Upper lobe of left lung (tissue), 6 donors: Measurements from ENCODE around the gene ADAR. TPM values are rescaled to one million over a fixed set of nuclear protein-coding genes. Genes with fewer than 3 reads are reported as not detected.

Experiments
- ATAC-seq, 2 donors: fragments of 200-7000 bp; cut with Tn5 transposase; one replicate each; pipeline ENCODE4 v1.9.1; 2022; ENCODE audit warnings: mild to moderate bottlenecking in 2 of 2, moderate library complexity in 2 of 2; ENCODE audit not compliant: low FRiP score in 2 of 2
- DNase-seq, 2 donors: peaks; one replicate each; pipeline ENCODE4 v3.0.0-alpha.2; 2019 to 2020
- H3K27ac ChIP-seq, 4 donors: fragments of 200-600 bp; sonication (generic); one replicate each; pipeline ENCODE4 v1.5.1; 2016 to 2019
- H3K27me3 ChIP-seq, 4 donors: fragments of 200-600 bp; sonication (generic); one replicate each; pipeline ENCODE4 v1.5.1; 2017 to 2019
- H3K36me3 ChIP-seq, 4 donors: fragments of 200-600 bp; sonication (generic); one replicate each; pipeline ENCODE4 v1.5.1; 2016 to 2019
- H3K4me1 ChIP-seq, 4 donors: fragments of 200-600 bp; sonication (generic); one replicate each; pipeline ENCODE4 v1.5.1; 2018 to 2019
- H3K4me3 ChIP-seq, 4 donors: fragments of 200-600 bp; sonication (generic); one replicate each; pipeline ENCODE4 v1.5.1; 2017 to 2019; ENCODE audit warnings: mild to moderate bottlenecking in 2 of 4, moderate library complexity in 1 of 4
- H3K9me3 ChIP-seq, 4 donors: fragments of 200-600 bp; sonication (generic); one replicate each; pipeline ENCODE4 v1.5.1; 2018 to 2019
- CTCF ChIP-seq, 6 experiments: fragments of 450-650 bp in 4 of 6; fragments of 200-600 bp in 2 of 6; sonication (generic) in 2 of 6; IDR thresholded peaks; one replicate each; pipeline ENCODE4 v1.5.1; 2016 to 2019; ENCODE audit warnings: antibody characterized with exemption in 6 of 6
- EP300 ChIP-seq, 4 donors: sonication (generic); formaldehyde crosslinking; IDR thresholded peaks; one replicate each; pipeline ENCODE4 v1.5.1; 2017; ENCODE audit warnings: antibody characterized with exemption in 4 of 4, control low read depth in 2 of 4
- POLR2A ChIP-seq, 4 donors: fragments of 450-650 bp; IDR thresholded peaks; one replicate each; pipeline ENCODE4 v1.5.1; 2016 to 2017; ENCODE audit warnings: antibody characterized with exemption in 4 of 4, mild to moderate bottlenecking in 2 of 4
- POLR2AphosphoS5 ChIP-seq, 2 donors: sonication (generic); formaldehyde crosslinking; IDR thresholded peaks; one replicate each; pipeline ENCODE4 v1.5.1; 2017; ENCODE audit warnings: antibody characterized with exemption in 2 of 2
- WGBS, 2 donors: methylation state at CpG; one replicate each; pipeline ENCODE4 v1.1.5; 2017 to 2018; 5-methylcytosine and 5-hydroxymethylcytosine counted together
- total RNA-seq, 6 donors: library from RNA; depleted of rRNA in 4 of 6; stranded (reverse); fragments of >200 nt in 4 of 6; gene quantifications; one replicate each; pipeline versions ENCODE4 v1.1.0 to v1.2.1, GENCODE V29; 2016 to 2021
- donor health status: DM: no; HTN: no; CAD: no; lungs with moderate emphysema.
- donor health status: DM: no; HTN: yes; CAD: no; lungs with severe emphysema.

ADAR gene
- total RNA-seq, 6 donors from 2014 or later: 113 to 226 (median 156) TPM

DNA sequence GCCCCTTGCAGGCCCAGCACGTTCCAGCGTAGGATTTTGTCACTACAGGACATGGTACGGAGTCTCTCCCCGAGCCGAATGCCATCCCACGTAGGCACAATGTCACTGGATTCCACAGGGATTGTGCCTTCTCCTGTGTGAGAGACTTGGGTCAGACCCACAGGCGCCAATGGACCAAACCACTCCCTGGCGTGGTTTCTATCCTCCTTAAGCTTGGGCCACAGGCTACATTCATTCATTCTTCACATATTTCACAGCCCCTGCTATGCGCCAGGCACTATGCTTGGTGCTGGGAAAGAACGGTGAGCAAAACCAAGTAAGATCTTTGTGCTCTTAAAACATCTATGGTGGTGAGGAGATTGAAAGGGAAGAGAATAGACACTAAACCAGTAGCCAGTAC, 21.8 kb downstream of the ADAR start:
- ATAC-seq (no peak), DNase-seq (no peak)
- WGBS, 2 donors: 86 to 95% methylated on average over 8 to 10 of the region's 10 CpGs
- Histone ChIP-seq H3K36me3 (peaks cover 84 to 100% (median 96%) of the 10 kb centered on the region in 4 donors), H3K9me3 (no peaks in the 10 kb centered on the region), H3K27me3 (no peaks in the 10 kb centered on the region), H3K27ac (no peak overlapping the region), H3K4me3 (no peak overlapping the region), H3K4me1 (no peaks in the 10 kb centered on the region)
- TF ChIP-seq EP300 (IDR thresholded peaks at IDR 0.05) (no peak), POLR2AphosphoS5 (IDR thresholded peaks at IDR 0.05) (no peak), POLR2A (IDR thresholded peaks at IDR 0.05) (no peak), CTCF (IDR thresholded peaks at IDR 0.05) (no peak)

DNA sequence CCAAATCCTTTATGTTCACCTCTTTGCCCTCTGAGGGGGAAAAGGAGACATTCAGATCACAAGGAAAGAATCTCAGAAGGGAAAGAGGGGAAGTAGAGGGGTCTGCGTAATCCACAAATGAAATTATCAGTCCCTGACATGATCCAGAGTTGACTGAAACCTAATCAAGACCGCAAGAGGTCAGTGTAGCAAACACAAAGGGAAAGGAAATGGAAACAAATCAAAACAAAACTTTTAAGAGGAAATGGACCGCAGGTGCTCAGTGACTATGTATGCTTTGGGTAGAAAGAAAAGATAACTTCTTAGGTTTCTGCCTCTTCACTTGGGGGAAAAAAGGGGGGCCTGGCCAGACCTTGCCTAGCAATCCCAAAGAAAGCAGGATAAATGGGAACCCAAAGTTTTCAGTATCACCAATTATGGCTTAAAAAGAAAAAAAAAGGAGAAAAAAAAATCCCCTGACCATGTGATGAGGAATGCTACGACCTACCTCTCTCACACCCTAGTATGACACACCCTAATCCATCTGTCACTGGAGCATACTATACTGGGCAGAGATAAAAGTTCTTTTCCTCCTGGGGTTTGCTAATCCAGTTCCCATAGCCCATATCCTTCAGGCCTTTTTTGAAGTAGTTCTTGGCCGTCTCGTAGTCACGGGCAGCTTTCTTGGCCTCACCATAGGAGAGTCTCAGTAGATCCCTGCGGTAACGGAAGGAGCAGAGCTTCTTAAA, 23.6 kb downstream of the ADAR start:
- Histone ChIP-seq H3K27ac (peak overlapping the region in 1 of 4 donors; percentile 14), H3K27me3 (no peaks in the 10 kb centered on the region), H3K4me1 (no peaks in the 10 kb centered on the region), H3K36me3 (peaks cover 79 to 100% (median 97%) of the 10 kb centered on the region in 4 donors), H3K4me3 (no peak overlapping the region), H3K9me3 (no peaks in the 10 kb centered on the region)
- WGBS, 2 donors: 82 to 85% methylated on average over 9 of the region's 9 CpGs
- ATAC-seq (no peak), DNase-seq (no peak)
- TF ChIP-seq CTCF (IDR thresholded peaks at IDR 0.05) (no peak), POLR2A (IDR thresholded peaks at IDR 0.05) (no peak), EP300 (IDR thresholded peaks at IDR 0.05) (no peak), POLR2AphosphoS5 (IDR thresholded peaks at IDR 0.05) (no peak)

DNA sequence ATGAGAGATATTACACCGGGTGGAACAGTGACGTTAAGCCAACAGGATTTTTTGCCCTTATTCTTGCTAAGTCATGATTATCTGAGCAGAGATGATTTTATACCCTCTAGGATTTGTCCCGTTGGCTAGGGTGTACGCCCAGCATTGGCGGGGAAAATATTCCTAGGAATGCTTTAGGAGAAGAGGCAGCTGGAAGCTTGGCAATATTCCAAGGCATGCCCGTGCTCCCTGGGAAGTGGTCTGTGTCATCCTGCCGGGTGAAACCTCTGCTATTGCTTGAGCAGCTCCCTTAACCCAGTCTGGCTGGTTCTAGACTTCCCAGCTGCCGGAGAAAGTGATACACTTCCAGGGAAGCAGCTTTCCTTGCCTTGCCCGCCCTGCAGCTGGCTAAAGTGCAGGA, 24.2 kb downstream of the ADAR start:
- DNase-seq (no peak), ATAC-seq (no peak)
- Histone ChIP-seq H3K27me3 (no peaks in the 10 kb centered on the region), H3K27ac (peak overlapping the region in 1 of 4 donors; percentile 14), H3K9me3 (no peaks in the 10 kb centered on the region), H3K36me3 (peaks cover 73 to 100% (median 97%) of the 10 kb centered on the region in 4 donors), H3K4me3 (no peak overlapping the region), H3K4me1 (no peaks in the 10 kb centered on the region)
- TF ChIP-seq POLR2A (IDR thresholded peaks at IDR 0.05): no peak
- no peak for TF ChIP-seq CTCF (IDR thresholded peaks at IDR 0.05)
- no peak for TF ChIP-seq POLR2AphosphoS5 (IDR thresholded peaks at IDR 0.05)
- TF ChIP-seq EP300 (IDR thresholded peaks at IDR 0.05): no peak
- WGBS, 2 donors: 65 to 81% methylated on average over 8 to 9 of the region's 9 CpGs

- H3K4me3 ChIP-seq: no peak overlapping the region
- H3K27me3 ChIP-seq: no peaks in the 10 kb centered on the region
- DNase-seq (no peak), ATAC-seq (no peak)
- H3K9me3 ChIP-seq: no peaks in the 10 kb centered on the region
- no peak for TF ChIP-seq POLR2AphosphoS5 (IDR thresholded peaks at IDR 0.05)
- TF ChIP-seq CTCF (IDR thresholded peaks at IDR 0.05): no peak
- no peak for TF ChIP-seq EP300 (IDR thresholded peaks at IDR 0.05)
- TF ChIP-seq POLR2A (IDR thresholded peaks at IDR 0.05): no peak
- H3K4me1 ChIP-seq: peaks cover 0 to 6% (median 2%) of the 10 kb centered on the region in 4 donors
- H3K27ac ChIP-seq: no peak overlapping the region
- WGBS, 2 donors: 92 to 95% methylated on average over 6 of the region's 6 CpGs
- H3K36me3 ChIP-seq: peaks cover 64 to 100% (median 95%) of the 10 kb centered on the region in 4 donors
Measured at GRCh38 chr1:154582885-154583284, 25.1 kb downstream of the ADAR start.

DNA sequence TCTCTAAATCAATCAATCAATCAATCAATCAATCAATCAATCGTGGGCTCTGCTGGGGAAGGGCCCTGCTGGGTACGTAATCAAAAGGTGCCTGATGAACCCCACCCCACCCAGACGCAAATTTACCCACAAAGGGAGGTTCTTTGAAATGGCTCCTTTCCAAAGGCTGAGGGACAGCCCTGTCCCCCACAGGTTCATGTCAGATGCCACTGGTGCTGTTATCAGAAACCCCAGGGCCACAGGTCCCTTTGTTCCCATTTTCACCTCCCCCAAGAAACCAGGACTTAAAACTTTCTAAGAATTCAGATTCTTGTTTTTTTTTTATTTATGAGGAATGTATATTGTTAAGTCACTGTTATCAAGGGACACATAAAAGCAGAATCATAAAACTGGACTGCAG, 26.2 kb downstream of the ADAR start:
- H3K36me3 ChIP-seq: peaks cover 53 to 92% (median 84%) of the 10 kb centered on the region in 4 donors
- H3K4me3 ChIP-seq: no peak overlapping the region
- WGBS, 2 donors: 69 to 95% methylated on average over 3 of the region's 3 CpGs

More for the DNA sequence above, 26.2 kb downstream of the ADAR start:
- TF ChIP-seq EP300 (IDR thresholded peaks at IDR 0.05) (no peak), CTCF (IDR thresholded peaks at IDR 0.05) (no peak), POLR2A (IDR thresholded peaks at IDR 0.05) (no peak), POLR2AphosphoS5 (IDR thresholded peaks at IDR 0.05) (no peak)
- Histone ChIP-seq H3K9me3 (no peaks in the 10 kb centered on the region), H3K4me1 (peaks cover 0 to 9% (median 2%) of the 10 kb centered on the region in 4 donors), H3K27ac (no peak overlapping the region), H3K27me3 (no peaks in the 10 kb centered on the region)
- DNase-seq (no peak), ATAC-seq (no peak)
